Natural killer cell (primary cell): ENCODE results near the gene MAP2. TPM values are rescaled to one million over a fixed set of nuclear protein-coding genes. Genes with fewer than 3 reads are reported as not detected.

Experiments used
- ATAC-seq, 3 donors: fragments of 150-1000 bp in 2 of 3; fragments of 200-7000 bp in 1 of 3; cut with Tn5 transposase; 1 replicate in 1 of 3; 2 replicates in 2 of 3; pipeline ENCODE4 v1.10.0; 2021; ENCODE audit warnings: mild to moderate bottlenecking in 2 of 3, moderate library complexity in 2 of 3
- DNase-seq, 2 donors: peaks; one replicate each; pipeline versions ENCODE4 v3.0.0 to v3.0.0-alpha.2; 2013 to 2021; ENCODE audit warnings: mixed read lengths in 1 of 2
- H3K27ac ChIP-seq: one replicate; pipeline ENCODE4 v1.5.1; 2013; ENCODE audit warnings: mild to moderate bottlenecking, low read length
- H3K27me3 ChIP-seq: one replicate; pipeline ENCODE4 v1.6.1; 2013; ENCODE audit warnings: low read length; ENCODE audit not compliant: control insufficient read depth, insufficient read depth
- H3K36me3 ChIP-seq: one replicate; pipeline ENCODE4 v1.6.1; 2013; ENCODE audit warnings: low read length; ENCODE audit not compliant: control insufficient read depth, insufficient read depth
- H3K4me1 ChIP-seq: one replicate; pipeline ENCODE4 v1.6.1; 2013; ENCODE audit warnings: low read length; ENCODE audit not compliant: control insufficient read depth, insufficient read depth
- H3K4me3 ChIP-seq: one replicate; pipeline ENCODE4 v1.5.1; 2013; ENCODE audit warnings: low read length
- H3K9me3 ChIP-seq: one replicate; pipeline ENCODE4 v1.6.1; 2013; ENCODE audit warnings: low read length; ENCODE audit not compliant: control insufficient read depth, insufficient read depth
- H3K27ac Mint-ChIP-seq, 2 donors: one replicate each; pipeline ENCODE4 v1.8.0; 2022; ENCODE audit warnings: mild to moderate bottlenecking in 2 of 2, mixed read lengths in 2 of 2, moderate library complexity in 1 of 2
- H3K27me3 Mint-ChIP-seq, 2 donors: one replicate each; pipeline ENCODE4 v1.8.0; 2022; ENCODE audit warnings: low read depth in 2 of 2, mixed read lengths in 2 of 2
- H3K36me3 Mint-ChIP-seq: one replicate; pipeline ENCODE4 v1.8.0; 2022; ENCODE audit warnings: mixed read lengths
- H3K4me1 Mint-ChIP-seq, 2 donors: one replicate each; pipeline ENCODE4 v1.8.0; 2022; ENCODE audit warnings: mixed read lengths in 2 of 2
- H3K4me3 Mint-ChIP-seq: one replicate; pipeline ENCODE4 v1.8.0; 2022; ENCODE audit warnings: mild to moderate bottlenecking, moderate library complexity, mixed read lengths
- H3K9me3 Mint-ChIP-seq, 2 donors: one replicate each; pipeline ENCODE4 v1.8.0; 2022; ENCODE audit warnings: mixed read lengths in 2 of 2
- CTCF ChIP-seq: fragments of 200-600 bp; IDR thresholded peaks from one replicate; pipeline ENCODE4 v1.8.0; 2022; ENCODE audit warnings: antibody characterized with exemption
- WGBS: methylation state at CpG from one replicate; pipeline ENCODE4 v1.1.7; 2013; ENCODE audit warnings: missing lambda C conversion rate; ENCODE audit not compliant: insufficient coverage; 5-methylcytosine and 5-hydroxymethylcytosine counted together
- intact Hi-C: fragments of 100-400 bp; cut with micrococcal nuclease; formaldehyde crosslinking; loops from one replicate; pipeline ENCODE4 v1.14.2; 2022
- total RNA-seq, 4 donors: library from RNA; stranded (reverse); fragments of 120-200 nt in 1 of 4; gene quantifications; one replicate each; pipeline versions ENCODE4 v1.2.3 to v1.2.4, GENCODE V29; 2013 to 2022

Gene MAP2
- total RNA-seq, 3 donors from 2014 or later (not counting 1 experiment from before 2014, with no cell fraction given), result not detected

- DNase-seq (no peak), ATAC-seq (no peak)
- Mint-ChIP-seq H3K36me3 (no peaks in the 10 kb centered on the region), H3K27me3 (peaks cover 11 to 15% of the 10 kb centered on the region in 2 donors), H3K4me1 (peaks cover 5 to 14% of the 10 kb centered on the region in 2 donors), H3K4me3 (no peak overlapping the region), H3K27ac (no peak overlapping the region), H3K9me3 (peaks cover 0 to 3% of the 10 kb centered on the region in 2 donors)
- Histone ChIP-seq H3K4me1 (peaks cover 14% of the 10 kb centered on the region), H3K4me3 (no peak overlapping the region), H3K9me3 (no peaks in the 10 kb centered on the region), H3K27me3 (peaks cover 8% of the 10 kb centered on the region), H3K36me3 (no peaks in the 10 kb centered on the region), H3K27ac (no peak overlapping the region)
- intact Hi-C loops, result no loop called here
- no peak for TF ChIP-seq CTCF
- WGBS, result 90% methylated on average over 6 of the region's 6 CpGs
Observed at GRCh38 chr2:209422191-209422754, 1.6 kb upstream of the MAP2 start.

- Histone ChIP-seq H3K4me1 (peaks cover 14% of the 10 kb centered on the region), H3K36me3 (no peaks in the 10 kb centered on the region), H3K4me3 (peak overlapping the region; percentile 39), H3K27me3 (peaks cover 8% of the 10 kb centered on the region), H3K9me3 (no peaks in the 10 kb centered on the region), H3K27ac (no peak overlapping the region)
- peak; percentile 8 to 21 (median 10) for ATAC-seq
- Mint-ChIP-seq H3K27me3 (peaks cover 11 to 15% of the 10 kb centered on the region in 2 donors), H3K27ac (peak overlapping the region in 1 of 2 donors; percentile 33), H3K4me3 (peak overlapping the region; percentile 58), H3K36me3 (no peaks in the 10 kb centered on the region), H3K9me3 (peaks cover 0 to 3% of the 10 kb centered on the region in 2 donors), H3K4me1 (peaks cover 5 to 14% of the 10 kb centered on the region in 2 donors)
- DNase-seq, result peak in 1 of 2 donors; percentile 4
- TF ChIP-seq CTCF, result no peak
- 3% methylated on average over 28 of the region's 28 CpGs for WGBS
- intact Hi-C loops, result no loop called here
Observed at GRCh38 chr2:209424199-209424701, 403 bp downstream of the MAP2 start.

- Histone ChIP-seq H3K4me1 (peaks cover 14% of the 10 kb centered on the region), H3K9me3 (no peaks in the 10 kb centered on the region), H3K4me3 (no peak overlapping the region), H3K27me3 (peaks cover 8% of the 10 kb centered on the region), H3K36me3 (no peaks in the 10 kb centered on the region), H3K27ac (no peak overlapping the region)
- 11% methylated on average over 8 of the region's 10 CpGs for WGBS
- H3K4me1 Mint-ChIP-seq, result peaks cover 5 to 14% of the 10 kb centered on the region in 2 donors
- H3K36me3 Mint-ChIP-seq, result no peaks in the 10 kb centered on the region
- H3K9me3 Mint-ChIP-seq, result peaks cover 0 to 3% of the 10 kb centered on the region in 2 donors
- H3K27me3 Mint-ChIP-seq, result peaks cover 11 to 15% of the 10 kb centered on the region in 2 donors
- intact Hi-C loops, result no loop called here
- no peak for DNase-seq
- H3K4me3 Mint-ChIP-seq, result peak overlapping the region; percentile 74
- no peak for ATAC-seq
- TF ChIP-seq CTCF, result no peak
- H3K27ac Mint-ChIP-seq, result no peak overlapping the region
Observed at GRCh38 chr2:209424781-209425470, 1.1 kb downstream of the MAP2 start.
